GM12892 (cell line): ENCODE data around the gene SORBS1.

Experiments
- POLR2A ChIP-seq: IDR thresholded peaks from 2 replicates; pipeline ENCODE4 v1.6.1; 2011; ENCODE audit warnings: low read depth, low read length, control low read depth
- POLR2AphosphoS5 ChIP-seq: IDR thresholded peaks from 2 replicates; pipeline ENCODE4 v1.6.1; 2011; ENCODE audit warnings: low read depth, low read length, control low read depth

- TF ChIP-seq POLR2A (no peak), POLR2AphosphoS5 (no peak)
These were observed 8.4 kb downstream of the SORBS1 start for GRCh38 chr10:95552679-95553342.
